NB4 (cell line): ENCODE data around the gene SH3BP4.

Experiments
- DNase-seq: peaks from one replicate; pipeline ENCODE4 v3.0.0; 2010; ENCODE audit warnings: low read depth
- H3K4me3 ChIP-seq: one replicate; pipeline ENCODE4 v1.5.1; 2011; ENCODE audit warnings: mild to moderate bottlenecking, low read depth, low read length, moderate library complexity
- CTCF ChIP-seq: IDR thresholded peaks from one replicate; pipeline ENCODE4 v1.5.1; 2012; ENCODE audit warnings: low read depth, low read length
- MAX ChIP-seq: IDR thresholded peaks from 2 replicates; pipeline ENCODE4 v1.6.1; 2011; ENCODE audit warnings: low read depth, low read length
- MYC ChIP-seq: IDR thresholded peaks from 2 replicates; pipeline ENCODE4 v1.6.1; 2011; ENCODE audit warnings: low read depth, low read length
- POLR2A ChIP-seq: IDR thresholded peaks from 2 replicates; pipeline ENCODE4 v1.6.1; 2011; ENCODE audit warnings: mild to moderate bottlenecking; ENCODE audit not compliant: insufficient read length; ENCODE audit errors: extremely low read depth

SH3BP4 gene

GRCh38 chr2:235044501-235045271 is 92.9 kb downstream of the SH3BP4 start:
- no peak overlapping the region for H3K4me3 ChIP-seq
- DNase-seq: no peak
- TF ChIP-seq MAX: no peak
- no peak for TF ChIP-seq POLR2A
- TF ChIP-seq CTCF: no peak
- TF ChIP-seq MYC: no peak

GRCh38 chr2:235045336-235045972 is 93.6 kb downstream of the SH3BP4 start:
- DNase-seq: peak; percentile 36
- H3K4me3 ChIP-seq: no peak overlapping the region
- TF ChIP-seq MYC (no peak), POLR2A (no peak), MAX (no peak), CTCF (no peak)

GRCh38 chr2:235045973-235046343 is 94.1 kb downstream of the SH3BP4 start:
- no peak for DNase-seq
- TF ChIP-seq MAX: no peak
- TF ChIP-seq CTCF: no peak
- no peak for TF ChIP-seq MYC
- TF ChIP-seq POLR2A: no peak

GRCh38 chr2:235046589-235046988 is 94.8 kb downstream of the SH3BP4 start:
- H3K4me3 ChIP-seq: no peak overlapping the region
- no peak for TF ChIP-seq POLR2A
- TF ChIP-seq MAX: no peak
- no peak for DNase-seq

More at GRCh38 chr2:235045973-235046343, 94.1 kb downstream of the SH3BP4 start:
- no peak overlapping the region for H3K4me3 ChIP-seq

GRCh38 chr2:235047171-235048160 is 95.6 kb downstream of the SH3BP4 start:
- TF ChIP-seq MYC (no peak), CTCF (no peak), POLR2A (no peak), MAX (no peak)
- DNase-seq: no peak
- no peak overlapping the region for H3K4me3 ChIP-seq
